Memory B cell (primary cell): ENCODE data around the gene OR8B12.

Source experiments
- ATAC-seq: fragments of 150-1000 bp; cut with Tn5 transposase; 2 replicates; pipeline ENCODE4 v1.10.0; 2021; ENCODE audit warnings: low read depth, mild to moderate bottlenecking, moderate library complexity
- DNase-seq, 2 donors: peaks; one replicate each; pipeline ENCODE4 v3.0.0; 2022; ENCODE audit warnings: low spot score in 2 of 2
- H3K27ac Mint-ChIP-seq: one replicate; pipeline ENCODE4 v1.8.0; 2022; ENCODE audit warnings: mild to moderate bottlenecking, moderate library complexity, mixed read lengths
- H3K27me3 Mint-ChIP-seq: one replicate; pipeline ENCODE4 v1.8.0; 2022; ENCODE audit warnings: mixed read lengths
- H3K36me3 Mint-ChIP-seq: one replicate; pipeline ENCODE4 v1.8.0; 2022; ENCODE audit warnings: mild to moderate bottlenecking, mixed read lengths
- H3K4me1 Mint-ChIP-seq: one replicate; pipeline ENCODE4 v1.8.0; 2022; ENCODE audit warnings: mixed read lengths
- H3K4me3 Mint-ChIP-seq: one replicate; pipeline ENCODE4 v1.8.0; 2022; ENCODE audit warnings: mild to moderate bottlenecking, moderate library complexity, mixed read lengths
- H3K9me3 Mint-ChIP-seq: one replicate; pipeline ENCODE4 v1.8.0; 2022; ENCODE audit warnings: mixed read lengths

The OR8B12 gene, protein sequence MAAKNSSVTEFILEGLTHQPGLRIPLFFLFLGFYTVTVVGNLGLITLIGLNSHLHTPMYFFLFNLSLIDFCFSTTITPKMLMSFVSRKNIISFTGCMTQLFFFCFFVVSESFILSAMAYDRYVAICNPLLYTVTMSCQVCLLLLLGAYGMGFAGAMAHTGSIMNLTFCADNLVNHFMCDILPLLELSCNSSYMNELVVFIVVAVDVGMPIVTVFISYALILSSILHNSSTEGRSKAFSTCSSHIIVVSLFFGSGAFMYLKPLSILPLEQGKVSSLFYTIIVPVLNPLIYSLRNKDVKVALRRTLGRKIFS

DNA sequence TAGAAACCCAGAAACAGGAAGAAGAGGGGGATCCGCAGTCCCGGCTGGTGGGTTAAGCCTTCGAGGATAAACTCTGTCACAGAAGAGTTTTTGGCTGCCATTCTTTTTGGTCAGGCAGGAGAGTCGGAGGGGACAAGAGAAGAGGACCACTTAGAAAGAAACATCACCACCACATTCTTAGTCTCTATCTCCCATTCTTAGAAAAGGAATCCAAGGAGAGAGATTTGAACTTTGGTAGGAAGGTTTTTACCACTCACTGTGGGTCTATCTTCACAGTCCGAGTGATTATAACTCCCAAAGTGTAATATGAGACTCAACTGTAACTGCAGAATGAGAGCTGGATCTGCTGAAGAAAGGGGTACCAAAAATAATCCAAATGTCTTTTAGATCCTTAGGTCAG is at the start of gene OR8B12:
Gene OR8B12 (minus strand): TSS at position 101 of the 400 bp plus-strand sequence. CDS start 0 bp downstream, at position 101.
- Mint-ChIP-seq H3K4me3 (no peak within 1 kb of the TSS), H3K27me3 (peaks cover 11% of the 10 kb centered on the region), H3K36me3 (no peaks in the 10 kb centered on the region), H3K27ac (no peak within 1 kb of the TSS), H3K9me3 (no peaks in the 10 kb centered on the region), H3K4me1 (no peaks in the 10 kb centered on the region)
- ATAC-seq (no peak), DNase-seq (no peak)

DNA sequence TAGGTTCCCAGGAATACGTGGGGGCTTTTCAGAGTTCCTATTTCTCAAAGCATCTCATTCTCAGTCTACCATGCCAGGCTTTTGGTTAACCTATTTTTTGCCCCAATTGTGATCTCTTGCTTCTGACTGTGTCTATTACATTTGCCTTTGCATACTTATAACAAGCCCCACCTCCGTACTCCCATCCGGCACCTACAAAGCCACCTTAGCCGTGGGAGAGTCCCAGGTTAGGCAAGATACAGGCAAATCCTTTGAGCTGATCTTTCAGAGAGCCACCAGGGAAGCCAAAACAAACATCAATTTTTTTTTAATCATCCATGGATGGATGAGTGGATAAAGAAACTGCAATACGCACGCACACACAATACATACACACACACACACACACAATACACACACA is 49.2 kb upstream of the OR8B12 start:
- no peak for ATAC-seq
- Mint-ChIP-seq H3K4me3 (no peak overlapping the region), H3K4me1 (no peaks in the 10 kb centered on the region), H3K27me3 (no peaks in the 10 kb centered on the region), H3K27ac (no peak overlapping the region), H3K9me3 (no peaks in the 10 kb centered on the region), H3K36me3 (no peaks in the 10 kb centered on the region)
- no peak for DNase-seq

DNA sequence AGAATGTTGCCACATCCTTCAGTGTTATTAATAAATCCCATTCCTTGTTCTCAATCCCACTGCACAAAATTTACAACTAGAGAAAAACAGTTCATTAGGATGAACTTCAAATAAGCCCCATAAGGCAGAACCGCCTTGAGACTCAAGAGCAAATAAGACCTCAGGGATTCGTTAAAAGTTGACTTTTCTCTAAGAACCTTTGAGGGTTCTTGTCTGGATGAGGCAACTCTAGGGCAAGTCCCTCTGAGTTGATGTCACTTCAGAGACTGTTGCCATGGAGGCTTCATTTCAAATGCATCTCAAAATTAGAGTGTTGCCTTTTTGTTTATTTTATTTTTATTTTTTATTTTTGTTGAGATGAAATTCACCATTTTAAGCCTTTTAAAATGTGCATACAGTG is 48.0 kb upstream of the OR8B12 start:
- Mint-ChIP-seq H3K27ac (no peak overlapping the region), H3K36me3 (no peaks in the 10 kb centered on the region), H3K9me3 (no peaks in the 10 kb centered on the region), H3K4me1 (no peaks in the 10 kb centered on the region), H3K4me3 (no peak overlapping the region), H3K27me3 (peaks cover 7% of the 10 kb centered on the region)
- DNase-seq (no peak), ATAC-seq (no peak)

DNA sequence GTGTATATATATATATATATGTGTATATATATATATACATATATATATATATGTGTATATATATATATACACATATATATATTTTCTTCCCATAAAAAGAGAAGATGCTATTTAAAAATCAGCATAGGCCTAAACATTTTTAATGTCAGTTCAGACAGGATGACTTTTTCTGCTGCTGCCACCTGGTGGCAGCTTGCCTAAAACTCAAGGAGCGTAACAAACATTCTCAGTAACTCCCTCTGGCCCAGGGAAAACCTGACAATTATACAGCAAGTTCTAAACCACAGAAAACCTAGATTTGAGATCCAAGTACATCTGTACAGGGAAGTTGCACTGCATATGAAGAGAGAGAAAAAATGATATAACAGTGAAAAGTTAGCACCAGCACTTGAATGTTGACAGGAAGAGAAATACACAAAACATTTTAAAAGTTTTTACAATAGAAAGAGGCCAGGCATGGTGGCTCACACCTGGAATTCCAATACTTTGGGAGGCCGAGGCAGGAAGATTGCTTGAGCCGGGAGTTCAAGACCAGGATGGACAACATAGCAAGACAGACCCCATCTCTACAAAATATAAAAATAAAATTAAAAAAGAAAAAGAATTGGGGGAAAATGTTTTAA is 42.9 kb upstream of the OR8B12 start:
- H3K27ac Mint-ChIP-seq, result no peak overlapping the region
- peaks cover 12% of the 10 kb centered on the region for H3K27me3 Mint-ChIP-seq
- no peaks in the 10 kb centered on the region for H3K9me3 Mint-ChIP-seq
- DNase-seq (peak; percentile 24 to 43), ATAC-seq (peak; percentile 51)
- peaks cover 2% of the 10 kb centered on the region for H3K4me1 Mint-ChIP-seq
- no peaks in the 10 kb centered on the region for H3K36me3 Mint-ChIP-seq
- H3K4me3 Mint-ChIP-seq, result no peak overlapping the region

DNA sequence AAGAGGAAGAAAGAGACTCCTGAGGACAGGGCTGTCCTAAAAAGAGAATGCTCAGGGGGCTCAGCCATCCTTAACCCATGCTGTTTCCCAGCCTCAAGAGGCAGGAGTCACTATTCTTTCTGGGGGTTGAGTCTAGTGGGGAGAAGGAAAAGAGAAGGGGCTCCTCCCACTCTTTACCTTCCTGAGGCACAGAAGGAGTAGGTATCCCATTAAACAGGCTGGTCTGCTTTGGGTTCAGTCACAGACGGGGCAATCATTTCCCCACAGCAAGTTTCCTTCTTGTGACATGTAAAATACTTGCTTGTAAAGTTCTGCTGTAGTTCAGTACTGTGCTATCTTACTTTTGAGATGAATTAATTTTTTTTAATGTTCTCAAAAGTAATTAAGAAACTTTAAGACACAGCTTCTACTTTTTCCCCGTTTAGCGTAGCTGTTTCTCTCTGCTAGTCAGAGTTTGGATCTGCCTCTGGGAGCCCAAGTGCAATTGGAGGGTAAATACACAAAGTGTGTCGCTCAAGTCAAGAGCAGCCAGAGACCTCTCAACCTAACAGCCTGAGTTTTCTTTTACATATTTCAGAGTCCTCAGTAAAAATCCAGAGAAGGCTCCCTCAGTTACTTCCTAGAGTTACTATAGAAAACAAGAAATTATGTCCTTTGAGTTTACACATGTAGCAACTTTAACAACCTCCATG is 41.4 kb upstream of the OR8B12 start:
- Mint-ChIP-seq H3K27me3 (peaks cover 12% of the 10 kb centered on the region), H3K27ac (no peak overlapping the region), H3K9me3 (no peaks in the 10 kb centered on the region), H3K36me3 (no peaks in the 10 kb centered on the region), H3K4me3 (no peak overlapping the region), H3K4me1 (peaks cover 2% of the 10 kb centered on the region)
- no peak for ATAC-seq
- no peak for DNase-seq

DNA sequence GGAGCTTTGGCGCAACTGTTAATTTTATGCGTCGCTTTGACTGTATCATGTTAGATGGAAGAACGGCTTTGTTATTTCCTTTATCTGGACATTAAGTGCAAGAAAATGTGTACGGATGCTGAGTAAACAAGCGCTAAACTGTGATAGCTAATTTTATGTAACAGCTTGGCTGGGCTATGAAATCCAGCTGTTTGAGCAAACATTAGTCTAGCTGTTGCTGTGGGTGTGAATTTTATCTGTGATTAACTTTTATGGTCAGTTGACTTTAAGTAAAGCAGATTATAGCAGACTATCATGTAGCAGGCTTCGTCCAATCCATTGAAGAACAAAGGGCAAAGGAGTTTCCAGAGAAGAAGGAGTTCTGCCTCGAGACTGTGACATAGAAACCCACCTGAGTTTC is 40.3 kb upstream of the OR8B12 start:
- H3K27me3 Mint-ChIP-seq, result peaks cover 12% of the 10 kb centered on the region
- H3K9me3 Mint-ChIP-seq, result no peaks in the 10 kb centered on the region
- no peak overlapping the region for H3K4me3 Mint-ChIP-seq
- H3K27ac Mint-ChIP-seq, result no peak overlapping the region
- no peak for DNase-seq
- H3K36me3 Mint-ChIP-seq, result no peaks in the 10 kb centered on the region
- H3K4me1 Mint-ChIP-seq, result peaks cover 2% of the 10 kb centered on the region
- ATAC-seq, result no peak

DNA sequence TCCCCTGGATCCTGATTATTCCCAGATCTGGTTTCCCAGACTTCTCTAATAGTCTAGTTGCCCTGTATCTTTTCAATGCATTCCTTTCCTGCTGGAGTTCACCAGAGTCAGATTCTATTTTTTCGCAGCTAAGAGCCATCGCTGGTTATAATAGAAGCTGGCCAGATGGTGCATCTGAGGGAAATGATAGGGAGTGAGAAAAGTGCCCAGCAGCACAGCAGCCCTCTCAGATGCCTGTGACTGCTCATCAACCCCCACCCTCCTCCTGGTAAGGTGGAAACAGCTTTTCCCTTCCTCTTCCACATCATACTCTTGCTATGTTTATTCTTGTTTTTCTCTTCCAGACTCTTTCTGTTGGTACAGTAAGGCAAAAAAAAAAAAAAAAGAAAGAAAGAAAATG is 39.1 kb upstream of the OR8B12 start:
- DNase-seq, result no peak
- H3K27ac Mint-ChIP-seq, result no peak overlapping the region
- no peak for ATAC-seq
- H3K36me3 Mint-ChIP-seq, result no peaks in the 10 kb centered on the region
- peaks cover 2% of the 10 kb centered on the region for H3K4me1 Mint-ChIP-seq
- no peaks in the 10 kb centered on the region for H3K9me3 Mint-ChIP-seq
- H3K4me3 Mint-ChIP-seq, result no peak overlapping the region
- peaks cover 12% of the 10 kb centered on the region for H3K27me3 Mint-ChIP-seq

DNA sequence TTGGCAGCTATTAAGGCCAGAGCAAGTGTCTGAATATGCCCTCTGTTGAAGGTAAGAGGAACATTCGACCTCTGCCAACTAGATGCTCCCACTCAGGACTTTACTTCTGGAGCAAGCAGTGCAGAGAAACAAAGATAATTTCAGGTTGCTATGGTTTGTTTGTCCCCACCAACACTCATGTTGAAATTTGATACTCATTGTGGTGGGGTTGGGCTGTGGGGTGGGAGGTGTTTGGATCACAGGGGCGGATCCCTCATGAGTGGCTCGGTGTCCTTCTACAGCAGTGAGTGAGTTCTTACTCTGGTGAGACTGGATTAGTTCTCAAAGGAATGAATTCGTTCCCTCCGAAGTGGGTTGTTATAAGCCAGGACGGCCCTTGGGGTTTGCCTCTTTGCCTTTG is 38.4 kb upstream of the OR8B12 start:
- peaks cover 2% of the 10 kb centered on the region for H3K4me1 Mint-ChIP-seq
- no peaks in the 10 kb centered on the region for H3K36me3 Mint-ChIP-seq
- H3K27me3 Mint-ChIP-seq, result peaks cover 6% of the 10 kb centered on the region
- no peaks in the 10 kb centered on the region for H3K9me3 Mint-ChIP-seq
- ATAC-seq, result no peak
- H3K4me3 Mint-ChIP-seq, result no peak overlapping the region
- H3K27ac Mint-ChIP-seq, result no peak overlapping the region
- DNase-seq, result no peak

DNA sequence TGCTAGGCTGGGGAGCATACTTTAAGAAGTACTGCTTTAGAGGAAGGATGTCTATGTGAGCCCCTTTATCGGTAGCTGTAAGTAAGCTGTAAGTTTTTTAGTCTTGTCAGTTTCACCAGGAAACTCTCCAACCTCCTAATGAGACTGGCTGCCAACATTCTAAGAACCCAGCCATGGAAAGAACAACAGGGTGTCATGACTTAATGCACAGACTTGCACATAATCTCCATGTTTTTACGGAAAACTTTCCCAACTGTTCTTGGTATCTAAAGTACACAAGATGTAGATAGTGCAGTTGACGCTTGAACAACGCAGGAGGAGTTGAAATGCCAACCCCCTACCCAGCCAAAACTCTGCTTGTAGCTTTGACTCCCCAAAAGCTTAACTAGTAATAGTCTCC is 35.3 kb upstream of the OR8B12 start:
- ATAC-seq (no peak), DNase-seq (no peak)
- Mint-ChIP-seq H3K9me3 (no peaks in the 10 kb centered on the region), H3K27ac (no peak overlapping the region), H3K36me3 (no peaks in the 10 kb centered on the region), H3K4me1 (no peaks in the 10 kb centered on the region), H3K27me3 (peaks cover 4% of the 10 kb centered on the region), H3K4me3 (no peak overlapping the region)

DNA sequence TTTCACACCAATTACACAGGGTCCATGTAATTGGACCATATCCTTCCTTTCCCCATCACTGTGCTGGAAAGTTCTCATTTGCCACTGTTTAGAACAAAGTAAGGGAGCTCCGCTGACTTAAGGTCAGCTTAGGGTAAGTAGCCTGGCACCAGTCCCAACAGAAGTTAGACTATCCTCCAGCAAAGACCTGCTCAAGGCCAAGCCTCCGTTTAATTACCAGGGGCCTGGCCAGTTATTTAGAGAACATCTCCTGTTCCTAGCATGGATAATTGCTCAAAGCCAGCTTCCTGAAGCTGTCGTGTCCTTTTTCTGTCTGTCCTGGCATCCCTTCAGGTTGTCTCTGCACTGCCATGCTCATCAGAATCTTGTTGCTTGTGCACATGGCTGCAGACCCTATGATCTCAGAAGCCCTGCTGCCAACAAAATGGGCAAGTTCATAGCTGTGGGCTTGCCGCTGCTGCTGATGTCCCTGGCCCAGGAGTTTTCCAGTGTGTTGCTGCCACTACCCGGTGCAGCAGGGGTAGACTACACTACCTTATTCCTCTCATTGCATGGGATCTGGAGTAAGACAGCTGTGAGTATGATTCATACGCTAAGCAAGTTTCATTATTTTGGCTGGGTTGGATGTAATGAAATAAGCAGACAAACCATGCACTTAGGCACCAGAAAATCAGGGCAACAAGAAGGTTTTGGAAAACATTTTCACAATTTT is 34.4 kb upstream of the OR8B12 start:
- ATAC-seq (no peak), DNase-seq (no peak)
- Mint-ChIP-seq H3K9me3 (no peaks in the 10 kb centered on the region), H3K4me1 (no peaks in the 10 kb centered on the region), H3K36me3 (no peaks in the 10 kb centered on the region), H3K4me3 (no peak overlapping the region), H3K27ac (no peak overlapping the region), H3K27me3 (peaks cover 4% of the 10 kb centered on the region)

DNA sequence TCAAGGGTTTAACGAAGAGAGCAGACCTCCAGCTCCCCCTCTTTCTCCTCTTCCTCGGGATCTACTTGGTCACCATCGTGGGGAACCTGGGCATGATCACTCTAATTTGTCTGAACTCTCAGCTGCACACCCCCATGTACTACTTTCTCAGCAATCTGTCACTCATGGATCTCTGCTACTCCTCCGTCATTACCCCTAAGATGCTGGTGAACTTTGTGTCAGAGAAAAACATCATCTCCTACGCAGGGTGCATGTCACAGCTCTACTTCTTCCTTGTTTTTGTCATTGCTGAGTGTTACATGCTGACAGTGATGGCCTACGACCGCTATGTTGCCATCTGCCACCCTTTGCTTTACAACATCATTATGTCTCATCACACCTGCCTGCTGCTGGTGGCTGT is 26.7 kb upstream of the OR8B12 start:
- peaks cover 18% of the 10 kb centered on the region for H3K27me3 Mint-ChIP-seq

DNA sequence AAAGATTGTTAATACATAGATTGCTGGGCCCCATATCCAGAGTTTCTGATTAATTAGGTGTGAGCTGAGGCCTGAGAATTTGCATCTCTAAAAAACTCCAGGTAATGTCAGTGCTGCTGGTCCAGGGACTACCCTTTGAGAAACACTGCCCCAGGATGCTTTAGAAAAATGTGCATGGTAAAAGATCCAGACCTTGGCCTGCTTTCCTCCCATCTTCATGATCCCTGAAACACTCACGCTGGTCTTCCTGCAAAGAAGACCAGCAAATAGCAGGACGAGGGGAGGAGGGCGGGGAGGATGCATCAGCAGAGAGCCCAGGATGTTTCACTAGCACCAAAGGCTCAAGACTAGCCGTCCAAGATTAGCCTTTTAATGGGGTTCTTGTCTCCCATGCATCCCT is 26.2 kb upstream of the OR8B12 start, which contains the start of gene OR8A1:
Gene OR8A1 (plus strand): TSS at position 301 of the 400 bp plus-strand sequence. CDS start 123 bp downstream, outside the sequence.
- no peak for DNase-seq
- no peak within 1 kb of the TSS for H3K4me3 Mint-ChIP-seq
- H3K9me3 Mint-ChIP-seq, result no peaks in the 10 kb centered on the region
- H3K27me3 Mint-ChIP-seq, result peaks cover 16% of the 10 kb centered on the region
- no peak within 1 kb of the TSS for H3K27ac Mint-ChIP-seq
- H3K36me3 Mint-ChIP-seq, result no peaks in the 10 kb centered on the region
- ATAC-seq, result no peak
- H3K4me1 Mint-ChIP-seq, result peaks cover 2% of the 10 kb centered on the region

More for the DNA sequence above, 26.7 kb upstream of the OR8B12 start:
- DNase-seq, result no peak
- H3K4me3 Mint-ChIP-seq, result no peak overlapping the region
- H3K27ac Mint-ChIP-seq, result no peak overlapping the region
- no peak for ATAC-seq
- H3K4me1 Mint-ChIP-seq, result peaks cover 2% of the 10 kb centered on the region
- H3K36me3 Mint-ChIP-seq, result no peaks in the 10 kb centered on the region
- no peaks in the 10 kb centered on the region for H3K9me3 Mint-ChIP-seq

DNA sequence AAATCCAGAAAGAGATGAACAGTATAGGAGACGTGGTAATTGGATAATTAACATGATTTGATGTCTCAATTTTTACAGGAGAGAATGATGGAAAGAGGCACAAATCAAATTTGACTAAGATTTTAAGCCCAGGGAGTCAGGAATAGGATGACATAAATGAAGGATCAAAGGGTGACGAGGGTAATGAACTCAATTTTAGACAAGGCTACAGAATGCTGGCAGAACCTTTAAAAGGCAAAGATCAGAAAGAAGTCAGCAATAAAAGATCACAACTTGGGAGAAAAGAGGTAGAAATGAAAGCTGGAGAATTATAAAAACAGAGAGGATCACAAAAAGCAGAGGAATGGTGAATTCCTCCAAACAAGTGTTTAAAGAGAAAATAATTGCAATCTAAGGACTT is 13.4 kb upstream of the OR8B12 start:
- Mint-ChIP-seq H3K27ac (no peak overlapping the region), H3K9me3 (peaks cover 2% of the 10 kb centered on the region)

DNA sequence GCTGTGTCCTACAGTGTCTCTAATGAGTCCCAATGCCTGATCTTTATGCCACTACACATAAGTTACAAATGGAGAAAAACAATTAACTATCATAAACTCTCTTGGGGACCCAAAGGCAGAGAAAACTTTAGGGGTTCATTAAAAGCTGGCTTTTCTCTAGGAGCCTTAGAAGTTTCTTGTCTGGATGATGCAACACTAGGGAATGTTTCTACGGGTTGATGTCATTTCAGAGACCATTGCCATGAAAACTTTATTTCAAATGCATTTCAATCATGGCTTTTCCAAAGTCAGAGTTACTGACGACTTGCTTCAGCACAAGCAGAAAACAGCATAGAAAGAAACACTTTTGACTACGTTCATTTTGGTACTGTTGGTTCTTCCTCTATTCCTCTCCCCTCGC is 8.5 kb upstream of the OR8B12 start:
- no peak for ATAC-seq
- DNase-seq, result no peak
- Mint-ChIP-seq H3K27me3 (peaks cover 3% of the 10 kb centered on the region), H3K4me3 (no peak overlapping the region), H3K9me3 (peaks cover 2% of the 10 kb centered on the region), H3K4me1 (no peaks in the 10 kb centered on the region), H3K27ac (no peak overlapping the region), H3K36me3 (no peaks in the 10 kb centered on the region)

More for the DNA sequence above, 13.4 kb upstream of the OR8B12 start:
- no peaks in the 10 kb centered on the region for H3K4me1 Mint-ChIP-seq
- no peak for DNase-seq
- no peak overlapping the region for H3K4me3 Mint-ChIP-seq
- H3K27me3 Mint-ChIP-seq, result peaks cover 5% of the 10 kb centered on the region
- no peak for ATAC-seq
- H3K36me3 Mint-ChIP-seq, result no peaks in the 10 kb centered on the region
